Iris pigment epithelial cell (primary cell): Measurements from ENCODE around the gene SPRN.
"Not testable (repeated sequence)": the region's sequence is repeated elsewhere in the genome, so short reads cannot be mapped to it uniquely, and the experiment has no call there.

Source experiments
- DNase-seq: peaks from one replicate; pipeline ENCODE4 v3.0.0-alpha.2; 2011; ENCODE audit warnings: low read depth

SPRN gene, protein sequence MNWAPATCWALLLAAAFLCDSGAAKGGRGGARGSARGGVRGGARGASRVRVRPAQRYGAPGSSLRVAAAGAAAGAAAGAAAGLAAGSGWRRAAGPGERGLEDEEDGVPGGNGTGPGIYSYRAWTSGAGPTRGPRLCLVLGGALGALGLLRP

DNA sequence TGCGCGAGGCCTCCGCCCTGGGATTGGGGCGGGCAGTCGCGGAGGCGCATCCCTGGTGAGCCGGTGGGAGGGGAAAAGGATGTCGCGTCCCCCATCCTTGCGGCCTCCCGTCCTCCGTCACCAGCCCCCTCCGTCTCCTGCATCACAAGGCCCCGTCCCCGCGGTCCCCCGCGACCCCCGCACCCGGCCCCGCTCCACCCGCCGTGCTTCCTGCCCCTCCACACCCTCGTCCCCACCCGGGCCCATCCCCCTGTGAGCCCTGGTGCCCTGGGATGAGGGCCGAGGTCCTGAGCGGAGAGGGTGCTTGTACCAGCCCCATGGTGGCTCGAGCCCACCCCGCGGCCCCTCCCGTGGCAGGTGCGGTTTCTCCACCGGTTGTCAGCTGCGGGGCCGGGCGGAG is at the start of gene SPRN:
Gene SPRN, minus strand, starts transcription at position 25 of the 400 bp plus-strand sequence. CDS start 944 bp downstream, outside the sequence.
- not testable (repeated sequence) for DNase-seq

DNA sequence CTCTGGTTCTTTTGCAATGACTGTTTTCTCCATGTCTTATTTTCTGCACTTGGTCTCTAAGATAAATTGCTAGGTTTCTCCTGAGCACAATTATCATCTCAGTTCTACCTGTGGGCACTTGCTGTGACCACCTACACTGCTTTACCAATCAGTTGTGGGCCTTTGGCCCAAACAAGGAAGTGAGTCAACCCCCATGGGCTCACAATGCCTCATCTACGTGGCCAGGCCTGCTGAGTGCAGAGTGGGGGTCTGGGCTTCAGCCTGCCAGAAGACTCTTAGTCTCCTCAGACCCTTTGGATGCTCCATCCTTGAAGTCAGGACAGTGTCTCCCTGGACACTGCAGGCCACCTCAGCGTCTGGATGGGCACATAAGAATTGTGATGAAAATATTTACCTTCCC is 49.6 kb upstream of the SPRN start:
- DNase-seq = no peak

DNA sequence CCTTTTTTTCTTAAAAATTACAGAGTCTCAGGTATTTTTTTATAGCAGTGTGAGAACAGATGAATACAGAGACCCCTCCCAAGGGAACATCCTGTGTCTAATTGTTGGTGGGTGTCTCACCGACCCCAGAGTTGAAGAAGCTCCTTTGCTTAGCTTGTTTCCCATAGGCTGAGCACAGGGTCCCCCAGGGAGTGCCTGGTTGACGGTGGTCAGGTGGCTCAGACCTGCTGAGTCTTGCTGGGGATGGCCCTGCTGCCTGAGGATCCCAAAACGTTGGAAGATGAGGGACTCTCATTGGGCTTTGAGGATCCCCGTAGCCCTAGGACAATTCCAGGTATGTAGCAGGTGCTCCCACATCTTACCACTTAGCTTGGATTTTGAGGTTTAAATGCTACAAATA is 48.8 kb upstream of the SPRN start:
- no peak for DNase-seq

DNA sequence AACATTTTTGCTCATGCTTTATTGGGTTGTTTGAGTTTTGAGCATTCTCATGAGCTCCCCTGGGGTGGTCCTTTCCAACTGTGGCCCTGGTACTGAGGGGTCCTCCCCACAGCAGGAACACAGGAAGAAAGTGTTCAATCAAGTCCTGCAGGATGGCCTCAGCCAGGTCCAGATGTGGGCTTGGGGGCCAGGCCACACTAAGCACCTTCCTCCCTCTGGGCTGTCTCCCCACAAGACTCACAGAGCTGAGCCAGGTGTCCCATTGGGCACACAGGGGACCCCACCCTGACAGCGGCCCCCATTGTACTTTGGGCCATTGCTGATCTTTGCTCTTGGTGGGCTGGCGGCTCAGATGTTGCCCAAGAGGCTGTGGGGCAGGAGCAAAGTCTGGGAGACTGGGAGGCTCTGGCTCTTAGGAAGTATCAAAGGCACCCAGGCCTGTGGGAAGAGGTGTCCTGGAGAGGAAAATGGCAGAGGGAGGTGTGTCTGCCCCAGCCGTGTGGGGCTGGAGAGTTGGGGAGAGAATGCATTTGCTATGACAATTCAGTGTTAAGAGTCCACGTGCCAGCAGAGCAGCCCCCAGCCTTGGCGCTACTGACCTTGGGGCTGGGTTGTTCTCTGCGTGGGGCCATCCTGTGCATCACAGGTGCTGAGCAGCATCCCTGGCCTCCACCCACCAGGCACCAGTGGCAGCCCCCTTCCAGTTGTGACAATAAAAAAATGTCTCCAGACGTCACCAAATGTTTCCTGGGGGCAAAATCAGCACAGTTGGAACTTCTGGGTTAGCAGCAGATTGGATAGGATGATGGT is 47.1 kb upstream of the SPRN start:
- DNase-seq = no peak

DNA sequence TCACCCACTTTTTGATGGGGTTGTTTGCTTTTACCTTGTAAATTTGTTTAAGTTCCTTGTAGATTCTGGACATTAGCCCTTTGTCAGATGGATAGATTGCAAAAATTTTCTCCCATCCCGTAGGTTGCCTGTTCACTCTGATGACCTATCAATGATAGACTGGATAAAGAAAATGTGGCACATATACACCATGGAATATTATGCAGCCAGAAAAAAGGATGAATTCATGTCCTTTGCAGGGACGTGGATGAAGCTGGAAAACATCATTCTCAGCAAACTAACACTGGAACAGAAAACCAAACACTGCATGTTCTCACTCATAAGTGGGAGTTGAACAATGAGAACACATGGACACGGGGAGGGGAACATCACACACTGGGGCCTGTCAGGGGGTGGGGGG is 44.8 kb upstream of the SPRN start:
- DNase-seq = not testable (repeated sequence)

DNA sequence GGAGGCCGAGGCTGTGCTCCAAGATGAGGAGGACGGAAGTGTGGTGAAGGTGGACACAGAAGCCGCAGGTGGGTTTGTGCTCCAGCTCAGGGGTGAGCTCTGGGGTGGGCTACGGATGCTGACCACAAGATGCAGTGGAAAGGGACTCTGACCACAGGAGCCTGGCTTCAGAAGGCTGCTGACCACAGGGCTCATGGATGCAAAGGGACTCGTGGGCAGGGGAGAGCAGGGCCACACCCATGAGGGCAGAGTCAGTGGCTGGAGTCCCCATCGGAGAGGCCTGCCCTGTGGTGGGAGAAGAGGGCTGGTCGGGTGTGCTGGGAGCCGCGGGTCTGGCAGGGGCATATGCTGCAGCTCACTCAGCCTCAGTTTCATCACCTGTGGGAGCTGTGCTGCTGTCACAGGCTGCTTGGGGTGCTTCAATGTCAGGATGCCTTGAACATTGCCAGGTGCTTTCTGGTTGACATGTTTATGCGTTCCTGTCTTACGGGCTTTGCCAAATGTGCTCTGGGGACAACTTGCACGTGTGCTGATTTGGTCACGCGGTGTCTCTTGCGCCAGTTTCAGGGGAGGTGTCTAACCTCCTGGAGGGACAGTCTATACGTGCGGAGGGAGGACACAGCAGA is 43.0 kb upstream of the SPRN start:
- DNase-seq = no peak

DNA sequence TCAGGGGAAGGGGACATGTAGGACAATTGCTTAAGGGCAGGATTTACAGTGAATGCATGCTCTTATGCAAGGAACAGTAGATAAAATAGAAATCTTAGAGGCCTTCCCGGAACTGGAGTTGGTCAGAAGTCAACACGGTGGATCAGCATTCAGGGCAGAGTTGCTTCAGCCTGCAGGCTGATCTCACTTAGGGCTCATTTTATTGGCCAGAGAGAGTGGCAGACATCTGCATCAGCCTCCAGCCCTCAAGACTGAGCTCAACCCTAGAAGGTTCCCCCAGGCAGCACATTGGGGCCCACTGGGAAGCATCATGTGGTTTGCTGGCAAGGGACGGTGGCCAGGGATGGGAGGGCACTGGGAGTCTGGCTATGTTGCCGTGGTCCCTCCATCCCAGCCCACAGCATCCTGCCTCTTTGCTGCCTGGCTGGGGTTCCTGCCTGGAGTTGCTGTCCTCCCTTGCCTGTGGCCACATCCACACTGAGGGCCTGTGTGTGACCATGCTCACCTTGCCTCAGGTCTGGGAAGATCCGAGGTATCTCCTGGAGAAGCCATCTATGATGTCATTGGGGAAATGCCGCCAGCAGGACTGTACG is 42.4 kb upstream of the SPRN start:
- no peak for DNase-seq

DNA sequence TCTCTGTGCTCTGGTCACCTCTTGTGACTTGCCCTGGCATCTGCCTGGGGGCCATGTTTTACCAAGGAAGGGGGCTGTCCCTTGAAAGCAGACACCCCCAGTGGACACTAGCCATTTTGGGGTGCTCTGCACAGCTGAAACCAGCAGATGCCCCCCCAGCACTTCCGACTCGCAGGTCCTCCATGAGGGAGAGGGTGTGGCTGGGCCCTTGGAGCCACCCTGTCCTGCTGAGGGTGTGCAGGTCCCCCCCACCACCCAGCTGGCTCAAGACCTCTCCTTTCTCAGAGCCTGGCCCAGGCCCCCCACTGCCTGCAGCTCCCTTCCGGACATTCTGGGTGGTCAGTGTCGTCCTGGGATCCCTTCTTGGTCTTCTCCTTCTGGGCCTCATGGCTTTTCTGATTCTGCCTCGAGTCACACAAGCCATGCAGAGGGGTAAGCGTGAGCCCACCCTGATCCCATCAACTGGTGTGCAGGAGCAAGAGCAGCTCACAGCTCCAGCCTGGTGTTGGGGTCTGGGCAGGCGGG is 41.6 kb upstream of the SPRN start:
- DNase-seq = no peak

DNA sequence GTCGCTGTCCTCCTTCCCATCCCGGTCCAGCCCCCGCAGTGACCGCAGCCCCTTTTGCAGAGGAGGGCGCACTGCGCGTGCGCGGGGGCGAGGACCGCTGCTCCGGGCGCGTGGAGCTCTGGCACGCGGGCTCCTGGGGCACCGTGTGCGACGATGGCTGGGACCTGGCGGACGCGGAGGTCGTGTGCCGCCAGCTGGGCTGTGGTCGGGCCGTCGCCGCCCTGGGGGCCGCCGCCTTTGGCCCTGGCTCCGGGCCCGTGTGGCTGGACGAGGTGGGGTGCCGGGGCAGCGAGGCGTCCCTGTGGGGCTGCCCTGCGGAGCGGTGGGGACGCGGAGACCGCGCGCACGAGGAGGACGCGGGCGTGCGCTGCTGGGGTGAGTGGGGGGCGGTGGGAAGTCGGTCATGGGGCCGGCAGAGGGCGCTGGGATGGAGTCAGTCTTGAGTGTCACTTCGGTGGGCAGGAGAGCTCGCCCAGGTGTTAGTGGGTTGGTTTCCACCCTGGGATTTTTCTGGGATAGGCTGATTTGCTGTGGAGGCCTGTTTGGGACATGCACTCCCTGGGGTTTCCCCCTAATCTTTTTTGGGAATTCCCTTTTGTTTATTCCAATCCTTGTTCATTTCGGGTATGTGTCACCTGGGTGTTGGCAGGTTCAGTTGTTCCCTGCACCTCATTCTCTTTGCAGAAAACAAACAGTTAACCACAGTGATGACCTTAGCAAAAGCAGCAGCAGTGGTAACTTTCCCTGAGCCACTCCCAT is 40.9 kb upstream of the SPRN start:
- DNase-seq = no peak

DNA sequence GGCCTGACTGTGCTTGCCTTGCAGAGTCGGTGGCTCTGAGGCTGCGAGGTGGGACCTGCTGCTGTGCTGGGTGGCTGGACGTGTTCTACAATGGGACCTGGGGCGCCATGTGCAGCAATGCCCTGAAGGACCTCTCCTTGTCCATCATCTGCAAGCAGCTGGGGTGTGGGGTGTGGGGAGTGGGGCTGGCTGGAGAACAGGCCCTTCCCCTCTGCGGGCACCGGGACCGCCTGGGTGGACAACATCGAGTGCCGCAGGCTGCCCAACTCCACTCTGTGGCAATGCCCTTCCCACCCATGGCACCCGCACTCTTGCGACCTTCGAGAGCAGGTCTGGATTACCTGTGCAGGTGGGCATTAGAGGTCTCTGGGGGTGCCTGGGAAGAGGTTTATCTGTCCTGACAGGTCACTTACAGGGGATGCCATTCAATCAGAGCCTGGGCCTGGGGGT is 40.2 kb upstream of the SPRN start:
- no peak for DNase-seq

DNA sequence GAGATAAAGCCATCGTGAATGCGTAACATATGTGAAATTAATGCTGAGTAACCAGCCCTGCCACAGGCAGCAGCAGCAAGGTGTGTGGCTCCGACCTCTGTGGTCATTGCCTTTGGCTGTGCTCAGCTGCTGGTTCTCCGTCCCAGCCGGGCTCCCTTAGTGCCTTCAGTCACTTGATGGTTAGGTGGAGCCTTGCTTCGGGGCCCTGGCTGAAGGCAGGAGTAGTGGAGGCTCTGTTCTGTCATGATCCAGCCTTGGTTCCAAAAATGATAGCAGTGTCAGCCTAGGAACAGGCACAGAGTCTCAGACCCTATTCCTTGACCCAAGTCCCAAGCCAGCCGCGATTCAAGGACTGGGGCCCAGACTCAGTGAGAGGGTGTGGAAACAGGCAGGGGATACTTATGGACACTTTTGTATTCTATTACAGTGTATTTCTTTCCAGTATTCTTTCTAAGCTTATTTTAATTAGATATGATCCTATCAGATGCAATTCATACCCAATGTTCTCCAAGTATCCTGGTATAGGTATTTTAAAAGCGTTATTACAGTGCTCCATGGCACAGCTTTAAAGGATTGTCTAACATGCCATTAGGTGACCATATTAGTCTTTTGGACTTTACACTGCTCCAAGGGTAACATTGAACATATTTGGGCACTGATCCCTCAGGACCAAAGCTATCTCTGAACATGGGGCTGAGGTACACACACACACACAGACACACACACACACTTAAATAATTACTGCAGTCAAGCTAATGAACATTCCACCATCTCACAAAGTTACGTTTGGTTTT is 38.3 kb upstream of the SPRN start:
- DNase-seq = no peak

DNA sequence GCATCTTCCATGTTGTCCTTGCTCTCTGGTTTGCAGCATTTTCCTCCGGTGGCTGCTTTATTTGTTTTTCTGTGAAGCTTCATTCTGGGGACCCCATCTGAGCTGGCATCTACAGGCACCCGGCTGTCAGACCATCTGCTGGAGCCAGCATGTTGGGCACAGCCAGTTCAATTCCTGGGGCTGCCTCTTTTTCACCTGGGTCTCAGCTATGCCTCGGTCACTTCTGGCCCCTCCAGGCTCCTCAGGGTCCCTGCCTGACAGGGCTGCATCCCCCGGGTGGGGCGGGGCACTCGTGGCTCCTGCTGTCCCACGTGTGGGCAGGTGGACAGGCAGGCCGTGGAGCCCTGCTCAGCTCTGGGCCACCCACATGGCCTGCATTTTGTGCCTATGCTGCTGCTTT is 37.4 kb upstream of the SPRN start:
- no peak for DNase-seq

DNA sequence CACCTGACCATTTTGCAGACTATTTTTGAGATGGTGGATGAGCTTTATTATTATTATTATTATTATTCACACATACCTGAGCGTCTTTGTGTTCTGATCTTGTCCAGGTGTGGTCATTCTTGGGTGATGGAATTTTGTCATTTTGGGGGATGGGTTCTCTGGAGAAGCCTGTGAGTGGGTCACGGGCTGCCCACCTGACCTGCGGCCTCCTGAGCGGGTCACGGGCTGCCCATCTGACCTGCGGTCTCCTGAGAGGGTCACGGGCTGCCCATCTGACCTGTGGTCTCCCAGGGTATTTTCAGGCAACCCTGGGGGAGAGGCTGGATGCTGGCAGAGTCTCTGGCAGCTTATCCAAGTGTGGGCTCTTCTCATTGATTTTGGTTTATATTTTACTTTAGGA is 36.6 kb upstream of the SPRN start:
- no peak for DNase-seq

DNA sequence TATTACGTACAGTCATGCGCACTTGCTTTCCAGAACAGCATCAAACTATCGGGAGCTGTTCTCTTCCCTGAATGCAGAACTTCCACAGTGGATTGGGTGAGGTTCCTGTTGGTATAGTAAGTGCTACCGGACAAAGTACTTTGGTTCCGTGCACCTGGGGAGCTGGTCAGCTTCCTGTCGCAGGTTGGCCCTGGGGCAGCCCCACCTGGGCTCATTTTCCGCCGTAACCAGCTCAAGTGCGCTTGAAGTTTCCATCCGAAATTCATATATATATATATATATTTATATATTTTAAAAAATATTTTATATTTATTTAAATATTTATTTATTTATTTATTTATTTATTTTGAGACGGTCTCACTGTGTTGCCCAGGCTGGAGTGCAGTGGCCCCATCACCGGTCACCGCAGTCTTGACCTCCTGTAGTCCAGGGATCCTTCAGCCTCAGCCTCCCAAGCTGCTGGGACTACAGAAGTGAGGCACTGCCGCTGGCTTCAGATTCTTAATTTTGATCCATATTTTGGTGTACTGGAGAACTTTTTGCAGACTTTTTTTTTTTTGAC is 35.9 kb upstream of the SPRN start:
- DNase-seq = no peak

DNA sequence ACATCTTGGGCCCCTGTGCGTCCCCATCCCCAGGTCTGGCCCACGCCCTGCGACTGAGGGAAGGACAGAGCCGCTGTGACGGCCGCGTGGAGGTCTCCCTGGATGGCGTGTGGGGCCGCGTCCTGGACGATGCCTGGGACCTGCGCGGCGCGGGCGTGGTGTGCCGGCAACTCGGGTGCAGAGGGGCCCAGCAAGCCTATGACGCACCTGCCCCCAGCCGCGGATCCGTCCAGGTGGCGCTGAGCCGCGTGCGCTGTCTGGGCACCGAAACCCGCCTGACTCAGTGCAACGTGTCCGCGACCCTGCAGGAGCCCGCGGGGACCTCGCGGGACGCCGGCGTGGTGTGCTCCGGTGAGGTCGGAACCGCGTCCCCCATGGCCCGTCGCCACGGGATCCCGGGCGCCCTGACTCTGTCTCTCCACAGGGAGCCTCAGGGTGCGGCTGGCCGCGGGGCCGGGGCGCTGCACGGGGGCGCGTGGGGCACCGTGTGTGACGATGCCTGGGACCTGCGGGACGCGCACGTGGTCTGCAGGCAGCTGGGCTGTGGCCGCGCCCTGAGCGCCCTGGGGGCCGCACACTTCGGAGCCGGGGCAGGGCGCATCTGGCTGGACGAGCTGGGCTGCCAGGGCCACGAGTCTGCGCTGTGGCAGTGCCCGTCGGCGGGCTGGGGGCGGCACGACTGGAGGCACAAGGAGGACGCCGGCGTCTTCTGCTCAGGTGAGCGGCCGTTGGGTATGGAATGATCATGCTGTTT is 35.2 kb upstream of the SPRN start:
- DNase-seq = no peak

DNA sequence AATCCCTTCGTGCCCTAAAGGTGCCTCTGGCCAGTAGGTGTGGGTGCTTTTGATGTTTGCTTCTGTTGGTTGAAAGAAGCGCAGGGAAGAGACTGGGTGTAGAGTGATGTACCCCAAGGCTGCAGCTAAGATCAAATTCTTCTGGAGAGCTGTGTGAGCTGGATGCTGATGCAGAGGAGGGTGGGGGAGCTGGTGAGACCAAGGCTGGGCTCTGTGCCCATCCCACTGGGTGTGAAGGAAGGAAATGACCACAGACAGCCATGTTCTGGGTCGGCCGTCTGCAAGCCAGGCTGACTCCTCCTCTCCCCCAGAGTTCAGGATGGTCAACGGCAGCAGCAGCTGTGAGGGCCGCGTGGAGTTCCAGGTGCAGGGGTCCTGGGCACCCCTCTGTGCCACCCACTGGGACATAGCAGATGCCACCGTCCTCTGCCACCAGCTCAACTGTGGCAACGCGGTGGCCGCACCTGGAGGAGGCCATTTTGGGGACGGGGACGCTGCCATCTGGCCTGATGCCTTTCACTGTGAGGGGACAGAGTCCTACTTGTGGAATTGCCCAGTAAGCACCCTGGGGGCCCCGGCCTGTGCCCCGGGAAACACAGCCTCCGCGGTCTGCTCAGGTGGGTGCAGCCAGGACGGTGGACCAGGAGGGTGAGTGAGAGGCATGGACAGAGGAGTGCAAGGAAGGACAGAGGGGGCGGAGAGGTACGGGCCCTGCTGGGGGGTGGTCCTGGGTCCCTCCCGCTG is 34.5 kb upstream of the SPRN start:
- no peak for DNase-seq

DNA sequence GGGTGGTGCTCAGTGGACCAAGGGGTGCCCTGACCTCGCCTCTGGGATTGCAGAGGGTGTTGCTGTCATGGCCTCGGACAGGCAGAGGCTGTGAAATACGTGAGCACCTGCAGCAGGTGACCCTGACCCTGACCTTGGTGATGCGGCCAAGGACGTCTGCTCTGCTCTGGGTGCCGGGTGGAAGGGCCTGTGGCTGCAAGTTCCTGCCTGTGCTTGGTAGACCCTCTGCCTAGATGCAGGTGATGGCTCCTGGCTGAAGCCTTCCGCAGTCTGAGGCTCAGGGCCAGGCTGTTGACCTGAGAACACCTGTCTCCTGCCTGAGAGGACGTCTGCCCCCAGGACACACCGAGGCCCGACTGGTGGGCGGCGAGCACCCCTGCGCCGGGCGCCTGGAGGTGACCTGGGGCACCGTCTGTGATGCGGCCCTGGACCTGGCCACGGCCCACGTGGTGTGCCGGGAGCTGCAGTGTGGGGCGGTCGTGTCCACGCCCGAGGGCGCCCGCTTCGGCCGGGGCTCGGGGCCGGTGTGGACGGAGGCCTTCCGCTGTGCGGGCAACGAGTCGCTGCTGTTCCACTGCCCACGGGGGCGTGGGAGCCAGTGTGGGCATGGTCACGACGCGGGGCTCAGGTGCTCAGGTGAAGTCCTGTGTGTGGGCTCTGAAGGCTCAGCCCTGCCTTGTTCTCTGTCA is 33.7 kb upstream of the SPRN start:
- no peak for DNase-seq

DNA sequence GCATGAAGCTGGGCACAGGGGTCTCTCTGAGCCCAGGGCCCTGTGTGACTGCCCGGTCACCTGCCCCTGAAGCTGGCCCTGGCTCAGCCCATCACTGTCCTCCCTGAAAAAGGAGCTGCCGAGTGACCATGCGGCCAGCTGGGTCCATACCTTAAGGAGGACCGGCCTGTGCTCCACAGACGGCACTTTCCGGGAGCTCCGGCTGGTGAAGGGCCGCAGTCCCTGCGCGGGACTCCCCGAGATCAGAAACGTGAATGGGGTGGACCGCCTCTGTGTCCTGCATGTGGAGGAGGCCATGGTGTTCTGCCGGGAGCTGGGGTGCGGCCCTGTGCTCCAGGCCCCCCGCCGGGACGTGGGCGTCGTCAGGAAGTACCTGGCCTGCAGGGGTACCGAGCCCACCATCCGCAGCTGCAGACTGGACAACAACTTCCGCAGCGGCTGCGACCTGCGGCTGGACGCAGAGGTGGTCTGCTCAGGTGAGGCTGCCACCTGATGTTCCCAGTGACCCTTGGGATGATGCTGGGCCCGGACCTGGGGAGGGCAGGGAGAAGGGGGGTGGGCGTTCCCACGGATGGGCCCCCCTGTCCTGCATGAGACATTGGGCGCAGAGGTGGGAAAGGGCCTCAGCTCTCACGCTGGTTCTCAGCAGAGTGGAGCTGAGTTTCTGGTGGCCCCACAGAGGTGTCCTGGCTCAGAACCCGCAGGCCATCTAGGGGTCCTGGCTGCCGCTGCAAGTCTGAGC is 32.8 kb upstream of the SPRN start:
- DNase-seq = no peak
